ENCODE measurements around the gene UGT2B28. TPM values are rescaled to one million over a fixed set of nuclear protein-coding genes. Genes with fewer than 3 reads are reported as not detected.
"Not testable (repeated sequence)": the region's sequence is repeated elsewhere in the genome, so short reads cannot be mapped to it uniquely, and the experiment has no call there.

The UGT2B28 gene
- total and polyA plus RNA-seq, 2 experiments from 2014 or later = not detected

DNA sequence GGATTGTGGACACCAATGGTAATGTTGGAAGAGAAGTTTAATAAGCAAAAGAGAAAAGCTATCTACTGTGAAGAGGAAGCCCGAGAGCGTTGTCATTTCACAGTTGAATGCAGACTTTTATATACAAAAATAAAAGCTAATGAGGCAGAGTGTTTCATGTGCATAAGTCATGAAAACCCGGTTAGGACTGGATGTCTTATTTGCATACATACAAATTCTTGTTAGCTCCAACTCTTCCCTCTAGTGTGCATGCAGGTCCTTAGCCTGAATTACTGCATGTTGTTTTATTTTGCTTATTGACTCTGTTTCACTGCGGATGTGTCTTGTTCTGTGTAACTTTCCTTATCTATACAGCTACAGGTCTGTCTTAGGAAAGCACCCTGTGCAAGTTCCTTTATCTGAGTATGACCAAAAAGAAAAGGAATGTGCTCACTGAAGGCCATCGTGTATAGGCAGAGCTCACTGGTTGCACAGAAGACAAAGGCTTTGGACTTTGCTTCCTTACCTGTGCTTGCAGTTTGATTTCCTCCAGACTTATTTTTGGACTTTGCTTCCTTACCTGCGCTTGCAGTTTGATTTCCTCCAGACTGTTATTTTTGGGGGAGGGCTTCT lies 40.6 kb upstream of the UGT2B28 start:
- Histone ChIP-seq H3K4me1 (ENCODE audit: insufficient read depth) (no peaks in the 10 kb centered on the region), H3K36me3 (ENCODE audit: insufficient read depth) (no peaks in the 10 kb centered on the region), H2AFZ (no peak overlapping the region), H3K4me2 (no peak overlapping the region), H3K27ac (ENCODE audit: low read depth) (no peak overlapping the region), H3F3A (replicated peaks; ENCODE audit: low read depth) (no peaks in the 10 kb centered on the region), H4K20me1 (replicated peaks; ENCODE audit: insufficient read depth) (no peaks in the 10 kb centered on the region), H3K27me3 (ENCODE audit: insufficient read depth) (no peaks in the 10 kb centered on the region), H3K79me2 (replicated peaks; ENCODE audit: insufficient read depth) (no peaks in the 10 kb centered on the region), H3K9me2 (ENCODE audit: insufficient read depth) (no peaks in the 10 kb centered on the region), H3K4me3 (no peak overlapping the region)
- no peak overlapping the region for H3K27ac Mint-ChIP-seq
- no peaks in the 10 kb centered on the region for H3K4me1 Mint-ChIP-seq
- H3K36me3 Mint-ChIP-seq (ENCODE audit: low read depth) = no peaks in the 10 kb centered on the region
- H3K9me3 Mint-ChIP-seq = peaks cover 5% of the 10 kb centered on the region; the same call in 2 of the 3 replicates
- H3K27me3 Mint-ChIP-seq (ENCODE audit: insufficient read depth, low read depth, poor library complexity) = no peaks in the 10 kb centered on the region
- ATAC-seq (no peak), DNase-seq (ENCODE audit: low spot score) (no peak)
- H3K4me3 Mint-ChIP-seq = no peak overlapping the region
- TF ChIP-seq JUNB (IDR thresholded peaks at IDR 0.05; ENCODE audit: unreplicated experiment) = no peak
- no peak for TF ChIP-seq STAT1 (IDR thresholded peaks at IDR 0.05; ENCODE audit: unreplicated experiment)
- TF ChIP-seq, protein P1, sequence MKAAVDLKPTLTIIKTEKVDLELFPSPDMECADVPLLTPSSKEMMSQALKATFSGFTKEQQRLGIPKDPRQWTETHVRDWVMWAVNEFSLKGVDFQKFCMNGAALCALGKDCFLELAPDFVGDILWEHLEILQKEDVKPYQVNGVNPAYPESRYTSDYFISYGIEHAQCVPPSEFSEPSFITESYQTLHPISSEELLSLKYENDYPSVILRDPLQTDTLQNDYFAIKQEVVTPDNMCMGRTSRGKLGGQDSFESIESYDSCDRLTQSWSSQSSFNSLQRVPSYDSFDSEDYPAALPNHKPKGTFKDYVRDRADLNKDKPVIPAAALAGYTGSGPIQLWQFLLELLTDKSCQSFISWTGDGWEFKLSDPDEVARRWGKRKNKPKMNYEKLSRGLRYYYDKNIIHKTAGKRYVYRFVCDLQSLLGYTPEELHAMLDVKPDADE (IDR thresholded peaks at IDR 0.05) = no peak
- TF ChIP-seq CREB1 (CRISPR knock-in tag; IDR thresholded peaks at IDR 0.05; ENCODE audit: low read depth) = no peak
- TF ChIP-seq ZNF331 (CRISPR knock-in tag; IDR thresholded peaks at IDR 0.05; ENCODE audit: low read depth) = no peak
- TF ChIP-seq, protein P2, sequence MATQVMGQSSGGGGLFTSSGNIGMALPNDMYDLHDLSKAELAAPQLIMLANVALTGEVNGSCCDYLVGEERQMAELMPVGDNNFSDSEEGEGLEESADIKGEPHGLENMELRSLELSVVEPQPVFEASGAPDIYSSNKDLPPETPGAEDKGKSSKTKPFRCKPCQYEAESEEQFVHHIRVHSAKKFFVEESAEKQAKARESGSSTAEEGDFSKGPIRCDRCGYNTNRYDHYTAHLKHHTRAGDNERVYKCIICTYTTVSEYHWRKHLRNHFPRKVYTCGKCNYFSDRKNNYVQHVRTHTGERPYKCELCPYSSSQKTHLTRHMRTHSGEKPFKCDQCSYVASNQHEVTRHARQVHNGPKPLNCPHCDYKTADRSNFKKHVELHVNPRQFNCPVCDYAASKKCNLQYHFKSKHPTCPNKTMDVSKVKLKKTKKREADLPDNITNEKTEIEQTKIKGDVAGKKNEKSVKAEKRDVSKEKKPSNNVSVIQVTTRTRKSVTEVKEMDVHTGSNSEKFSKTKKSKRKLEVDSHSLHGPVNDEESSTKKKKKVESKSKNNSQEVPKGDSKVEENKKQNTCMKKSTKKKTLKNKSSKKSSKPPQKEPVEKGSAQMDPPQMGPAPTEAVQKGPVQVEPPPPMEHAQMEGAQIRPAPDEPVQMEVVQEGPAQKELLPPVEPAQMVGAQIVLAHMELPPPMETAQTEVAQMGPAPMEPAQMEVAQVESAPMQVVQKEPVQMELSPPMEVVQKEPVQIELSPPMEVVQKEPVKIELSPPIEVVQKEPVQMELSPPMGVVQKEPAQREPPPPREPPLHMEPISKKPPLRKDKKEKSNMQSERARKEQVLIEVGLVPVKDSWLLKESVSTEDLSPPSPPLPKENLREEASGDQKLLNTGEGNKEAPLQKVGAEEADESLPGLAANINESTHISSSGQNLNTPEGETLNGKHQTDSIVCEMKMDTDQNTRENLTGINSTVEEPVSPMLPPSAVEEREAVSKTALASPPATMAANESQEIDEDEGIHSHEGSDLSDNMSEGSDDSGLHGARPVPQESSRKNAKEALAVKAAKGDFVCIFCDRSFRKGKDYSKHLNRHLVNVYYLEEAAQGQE (IDR thresholded peaks at IDR 0.05; ENCODE audit: unreplicated experiment) = no peak
- TF ChIP-seq NANOG (IDR thresholded peaks at IDR 0.05; ENCODE audit: borderline replicate concordance) = no peak
- TF ChIP-seq, protein P3, sequence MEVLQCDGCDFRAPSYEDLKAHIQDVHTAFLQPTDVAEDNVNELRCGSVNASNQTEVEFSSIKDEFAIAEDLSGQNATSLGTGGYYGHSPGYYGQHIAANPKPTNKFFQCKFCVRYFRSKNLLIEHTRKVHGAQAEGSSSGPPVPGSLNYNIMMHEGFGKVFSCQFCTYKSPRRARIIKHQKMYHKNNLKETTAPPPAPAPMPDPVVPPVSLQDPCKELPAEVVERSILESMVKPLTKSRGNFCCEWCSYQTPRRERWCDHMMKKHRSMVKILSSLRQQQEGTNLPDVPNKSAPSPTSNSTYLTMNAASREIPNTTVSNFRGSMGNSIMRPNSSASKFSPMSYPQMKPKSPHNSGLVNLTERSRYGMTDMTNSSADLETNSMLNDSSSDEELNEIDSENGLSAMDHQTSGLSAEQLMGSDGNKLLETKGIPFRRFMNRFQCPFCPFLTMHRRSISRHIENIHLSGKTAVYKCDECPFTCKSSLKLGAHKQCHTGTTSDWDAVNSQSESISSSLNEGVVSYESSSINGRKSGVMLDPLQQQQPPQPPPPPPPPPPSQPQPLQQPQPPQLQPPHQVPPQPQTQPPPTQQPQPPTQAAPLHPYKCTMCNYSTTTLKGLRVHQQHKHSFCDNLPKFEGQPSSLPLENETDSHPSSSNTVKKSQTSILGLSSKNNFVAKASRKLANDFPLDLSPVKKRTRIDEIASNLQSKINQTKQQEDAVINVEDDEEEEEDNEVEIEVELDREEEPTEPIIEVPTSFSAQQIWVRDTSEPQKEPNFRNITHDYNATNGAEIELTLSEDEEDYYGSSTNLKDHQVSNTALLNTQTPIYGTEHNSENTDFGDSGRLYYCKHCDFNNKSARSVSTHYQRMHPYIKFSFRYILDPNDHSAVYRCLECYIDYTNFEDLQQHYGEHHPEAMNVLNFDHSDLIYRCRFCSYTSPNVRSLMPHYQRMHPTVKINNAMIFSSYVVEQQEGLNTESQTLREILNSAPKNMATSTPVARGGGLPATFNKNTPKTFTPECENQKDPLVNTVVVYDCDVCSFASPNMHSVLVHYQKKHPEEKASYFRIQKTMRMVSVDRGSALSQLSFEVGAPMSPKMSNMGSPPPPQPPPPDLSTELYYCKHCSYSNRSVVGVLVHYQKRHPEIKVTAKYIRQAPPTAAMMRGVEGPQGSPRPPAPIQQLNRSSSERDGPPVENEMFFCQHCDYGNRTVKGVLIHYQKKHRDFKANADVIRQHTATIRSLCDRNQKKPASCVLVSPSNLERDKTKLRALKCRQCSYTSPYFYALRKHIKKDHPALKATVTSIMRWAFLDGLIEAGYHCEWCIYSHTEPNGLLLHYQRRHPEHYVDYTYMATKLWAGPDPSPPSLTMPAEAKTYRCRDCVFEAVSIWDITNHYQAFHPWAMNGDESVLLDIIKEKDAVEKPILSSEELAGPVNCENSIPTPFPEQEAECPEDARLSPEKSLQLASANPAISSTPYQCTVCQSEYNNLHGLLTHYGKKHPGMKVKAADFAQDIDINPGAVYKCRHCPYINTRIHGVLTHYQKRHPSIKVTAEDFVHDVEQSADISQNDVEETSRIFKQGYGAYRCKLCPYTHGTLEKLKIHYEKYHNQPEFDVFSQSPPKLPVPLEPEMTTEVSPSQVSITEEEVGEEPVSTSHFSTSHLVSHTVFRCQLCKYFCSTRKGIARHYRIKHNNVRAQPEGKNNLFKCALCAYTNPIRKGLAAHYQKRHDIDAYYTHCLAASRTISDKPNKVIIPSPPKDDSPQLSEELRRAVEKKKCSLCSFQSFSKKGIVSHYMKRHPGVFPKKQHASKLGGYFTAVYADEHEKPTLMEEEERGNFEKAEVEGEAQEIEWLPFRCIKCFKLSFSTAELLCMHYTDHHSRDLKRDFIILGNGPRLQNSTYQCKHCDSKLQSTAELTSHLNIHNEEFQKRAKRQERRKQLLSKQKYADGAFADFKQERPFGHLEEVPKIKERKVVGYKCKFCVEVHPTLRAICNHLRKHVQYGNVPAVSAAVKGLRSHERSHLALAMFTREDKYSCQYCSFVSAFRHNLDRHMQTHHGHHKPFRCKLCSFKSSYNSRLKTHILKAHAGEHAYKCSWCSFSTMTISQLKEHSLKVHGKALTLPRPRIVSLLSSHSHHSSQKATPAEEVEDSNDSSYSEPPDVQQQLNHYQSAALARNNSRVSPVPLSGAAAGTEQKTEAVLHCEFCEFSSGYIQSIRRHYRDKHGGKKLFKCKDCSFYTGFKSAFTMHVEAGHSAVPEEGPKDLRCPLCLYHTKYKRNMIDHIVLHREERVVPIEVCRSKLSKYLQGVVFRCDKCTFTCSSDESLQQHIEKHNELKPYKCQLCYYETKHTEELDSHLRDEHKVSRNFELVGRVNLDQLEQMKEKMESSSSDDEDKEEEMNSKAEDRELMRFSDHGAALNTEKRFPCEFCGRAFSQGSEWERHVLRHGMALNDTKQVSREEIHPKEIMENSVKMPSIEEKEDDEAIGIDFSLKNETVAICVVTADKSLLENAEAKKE (CRISPR knock-in tag; IDR thresholded peaks at IDR 0.05) = no peak

GRCh38 chr4:69240787-69241186 lies 39.5 kb upstream of the UGT2B28 start:
- not testable (repeated sequence) for H4K20me1 ChIP-seq (replicated peaks; ENCODE audit: insufficient read depth); H3K27ac Mint-ChIP-seq; H3K27ac ChIP-seq (ENCODE audit: low read depth); H3K4me3 Mint-ChIP-seq; H3K9me3 Mint-ChIP-seq; H3K9me2 ChIP-seq (ENCODE audit: insufficient read depth); H3K4me2 ChIP-seq; H3K79me2 ChIP-seq (replicated peaks; ENCODE audit: insufficient read depth); H3K4me1 ChIP-seq (ENCODE audit: insufficient read depth); H3K27me3 ChIP-seq (ENCODE audit: insufficient read depth); H3K4me3 ChIP-seq; H3K27me3 Mint-ChIP-seq (ENCODE audit: insufficient read depth, low read depth, poor library complexity); H3K36me3 ChIP-seq (ENCODE audit: insufficient read depth); H2AFZ ChIP-seq; H3K36me3 Mint-ChIP-seq (ENCODE audit: low read depth); H3F3A ChIP-seq (replicated peaks; ENCODE audit: low read depth); DNase-seq (ENCODE audit: low spot score); H3K4me1 Mint-ChIP-seq; ATAC-seq

Measured in GM23338 (cell line).